Measurements from ENCODE around the gene MNAT1. TPM values are rescaled to one million over a fixed set of nuclear protein-coding genes. Genes with fewer than 3 reads are reported as not detected.

Gene MNAT1
- total RNA-seq, 4 donors from 2014 or later, result 32.5 to 71.4 (median 47.7) TPM

GRCh38 chr14:60893911-60894310, 159.3 kb downstream of the MNAT1 start:
- TF ChIP-seq, protein P1, sequence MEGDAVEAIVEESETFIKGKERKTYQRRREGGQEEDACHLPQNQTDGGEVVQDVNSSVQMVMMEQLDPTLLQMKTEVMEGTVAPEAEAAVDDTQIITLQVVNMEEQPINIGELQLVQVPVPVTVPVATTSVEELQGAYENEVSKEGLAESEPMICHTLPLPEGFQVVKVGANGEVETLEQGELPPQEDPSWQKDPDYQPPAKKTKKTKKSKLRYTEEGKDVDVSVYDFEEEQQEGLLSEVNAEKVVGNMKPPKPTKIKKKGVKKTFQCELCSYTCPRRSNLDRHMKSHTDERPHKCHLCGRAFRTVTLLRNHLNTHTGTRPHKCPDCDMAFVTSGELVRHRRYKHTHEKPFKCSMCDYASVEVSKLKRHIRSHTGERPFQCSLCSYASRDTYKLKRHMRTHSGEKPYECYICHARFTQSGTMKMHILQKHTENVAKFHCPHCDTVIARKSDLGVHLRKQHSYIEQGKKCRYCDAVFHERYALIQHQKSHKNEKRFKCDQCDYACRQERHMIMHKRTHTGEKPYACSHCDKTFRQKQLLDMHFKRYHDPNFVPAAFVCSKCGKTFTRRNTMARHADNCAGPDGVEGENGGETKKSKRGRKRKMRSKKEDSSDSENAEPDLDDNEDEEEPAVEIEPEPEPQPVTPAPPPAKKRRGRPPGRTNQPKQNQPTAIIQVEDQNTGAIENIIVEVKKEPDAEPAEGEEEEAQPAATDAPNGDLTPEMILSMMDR (IDR thresholded peaks at IDR 0.05; ENCODE audit: low read depth), result no peak

GRCh38 chr14:60904381-60904780, 169.8 kb downstream of the MNAT1 start:
- TF ChIP-seq, protein P1 (IDR thresholded peaks at IDR 0.05; ENCODE audit: low read depth), result no peak

DNA sequence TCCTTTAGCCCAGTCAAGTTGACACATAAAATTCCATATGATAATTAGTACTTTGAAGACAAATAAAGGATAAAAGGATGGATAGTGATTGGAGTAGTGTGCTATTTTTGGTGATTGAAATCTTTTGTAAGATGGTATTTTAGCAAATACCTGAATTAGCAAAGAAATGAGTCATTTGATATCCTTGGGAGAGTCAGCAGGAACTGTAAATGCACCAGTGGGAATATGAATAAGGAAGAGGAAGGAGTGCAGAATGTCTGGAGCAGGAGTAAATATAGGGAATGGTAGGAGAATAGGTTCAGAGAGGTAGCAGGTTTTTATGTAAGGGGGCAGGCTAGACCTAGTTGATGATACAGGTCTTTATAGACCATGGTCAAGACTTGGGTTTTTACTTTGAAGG, 171.4 kb downstream of the MNAT1 start:
- TF ChIP-seq, protein P1 (IDR thresholded peaks at IDR 0.05; ENCODE audit: low read depth), result no peak

DNA sequence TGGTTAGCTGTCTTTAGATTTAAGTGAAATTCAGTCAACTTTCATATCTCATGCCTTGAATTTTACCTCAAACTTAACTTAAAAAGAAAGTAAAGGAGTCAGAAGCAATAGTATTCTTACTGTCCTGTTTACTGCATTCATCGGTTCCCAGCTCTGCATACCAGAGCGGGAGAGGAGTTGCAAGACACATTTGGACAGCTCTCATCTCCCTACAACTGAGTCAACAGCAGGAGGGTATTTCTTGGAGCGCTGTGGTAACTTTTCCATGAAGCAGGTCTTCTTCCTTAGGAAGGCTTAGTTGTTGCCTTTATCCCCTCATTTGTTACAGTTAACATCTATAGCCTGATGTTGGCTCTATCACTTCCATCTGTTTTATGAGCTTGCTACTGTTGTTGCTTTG, 181.2 kb downstream of the MNAT1 start:
- TF ChIP-seq, protein P1 (IDR thresholded peaks at IDR 0.05; ENCODE audit: low read depth), result no peak

- TF ChIP-seq, protein P1 (IDR thresholded peaks at IDR 0.05; ENCODE audit: low read depth), result no peak
These were observed 187.5 kb downstream of the MNAT1 start for GRCh38 chr14:60922050-60922449.

- TF ChIP-seq, protein P1 (IDR thresholded peaks at IDR 0.05; ENCODE audit: low read depth), result no peak
These were observed 190.7 kb downstream of the MNAT1 start for GRCh38 chr14:60925286-60925685.

DNA sequence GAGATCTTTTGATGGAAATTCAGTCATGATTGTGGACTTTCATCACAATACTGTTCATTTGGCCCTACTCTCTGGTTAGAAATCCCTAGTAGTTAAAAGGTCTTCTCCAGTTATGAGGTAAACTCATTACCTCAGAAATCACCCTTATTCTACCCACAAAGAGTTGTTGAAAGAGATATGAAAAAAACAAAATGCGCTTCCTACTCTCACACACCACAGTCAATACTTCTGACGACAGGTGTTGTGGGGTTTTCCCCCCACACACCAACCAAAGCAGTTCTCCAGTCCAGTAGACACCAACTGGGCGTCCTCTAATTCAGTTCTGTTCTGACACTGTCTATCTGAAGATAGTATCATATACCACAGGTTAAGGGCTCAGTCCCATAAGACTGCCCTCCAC, 191.4 kb downstream of the MNAT1 start:
- TF ChIP-seq, protein P1 (IDR thresholded peaks at IDR 0.05; ENCODE audit: low read depth), result no peak
